Stimulated activated CD8-positive, alpha-beta memory T cell treated with anti-CD3 and anti-CD28 coated beads, Interleukin-7, amount 100 ng/mL, for 48 hours (primary cell): ENCODE data around the gene TMEM151B.

ENCODE experiments used
- DNase-seq, 2 donors: peaks; one replicate each; pipeline ENCODE4 v3.0.0-alpha.2; 2020; ENCODE audit warnings: low read depth in 1 of 2; ENCODE audit errors: extremely low read depth in 1 of 2

The TMEM151B gene

DNA sequence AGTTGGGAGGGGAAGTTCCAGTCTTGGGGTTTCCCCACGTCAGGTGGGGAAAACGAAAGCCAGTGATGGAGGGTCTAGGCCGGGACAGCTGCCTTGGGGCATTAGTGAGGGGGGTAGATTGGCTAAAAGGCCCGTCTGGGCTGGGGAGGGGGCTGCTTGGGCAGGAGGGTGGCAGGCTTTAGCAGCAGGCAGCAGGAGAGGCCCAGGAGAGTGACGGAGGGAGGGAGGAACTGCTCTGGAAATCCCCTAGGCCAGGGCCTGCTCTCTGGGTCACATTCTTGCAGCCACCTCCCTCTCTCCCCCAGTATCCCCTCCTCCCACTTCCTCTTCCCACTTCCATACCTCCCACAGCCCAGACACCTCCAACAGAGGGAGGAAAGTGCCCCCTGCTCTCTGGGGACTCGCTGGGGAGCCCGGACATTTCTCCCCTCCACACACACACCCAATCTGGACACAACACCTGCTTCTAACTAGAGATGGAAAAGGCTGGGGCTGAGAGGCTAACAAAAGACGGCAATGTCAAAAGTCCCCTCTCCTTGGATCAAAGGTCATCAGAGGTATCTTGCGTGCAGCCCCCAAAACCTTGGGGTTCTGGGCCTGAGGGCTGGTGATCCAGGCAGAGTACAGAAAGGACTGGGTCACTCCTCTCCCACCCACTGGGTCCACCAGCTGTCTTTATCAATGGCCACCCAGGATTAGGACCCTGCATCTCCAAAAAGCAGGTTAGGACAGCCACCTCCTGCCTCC lies 6.7 kb upstream of the TMEM151B start:
- no peak for DNase-seq

DNA sequence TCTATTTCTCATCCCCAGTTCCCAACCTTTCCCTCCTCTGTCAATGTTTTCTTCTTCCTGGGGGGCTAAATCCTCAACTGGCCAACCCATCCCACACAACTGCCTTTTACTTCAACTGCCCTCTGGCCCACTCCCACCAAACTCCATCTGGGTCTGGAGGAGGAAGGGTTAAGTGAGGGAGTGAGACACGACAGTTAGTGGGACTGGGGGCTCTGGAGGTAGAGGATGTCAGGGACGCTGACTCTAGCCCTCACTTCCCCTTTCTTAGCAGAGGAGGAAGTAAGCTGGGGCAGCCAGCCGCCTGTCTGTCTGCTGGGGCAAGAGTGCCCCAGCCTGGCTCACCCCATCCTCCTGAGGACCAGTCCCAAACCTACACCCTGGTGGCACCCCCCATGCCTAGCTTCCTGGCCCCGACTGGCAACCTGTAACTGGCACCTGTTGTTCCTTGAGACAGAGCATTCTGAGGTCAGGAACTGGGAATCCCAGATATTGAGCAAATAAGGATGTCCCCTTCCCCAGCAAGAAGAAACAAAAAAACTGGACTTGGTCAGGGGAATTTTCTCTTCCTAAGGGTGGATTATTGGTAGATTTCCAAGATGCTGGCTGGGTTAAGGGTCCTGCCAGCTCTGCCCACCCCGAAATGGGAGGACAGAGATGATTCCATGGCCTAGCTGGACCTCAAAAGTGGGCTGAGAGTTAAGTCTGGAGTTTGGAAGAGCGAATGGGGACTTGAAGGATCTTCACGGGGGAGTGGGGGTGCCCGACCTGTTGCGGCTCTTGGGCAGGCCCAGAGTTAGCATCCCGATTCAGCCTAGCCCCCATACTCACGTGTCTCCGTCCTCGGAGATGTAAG lies 5.9 kb upstream of the TMEM151B start:
- no peak for DNase-seq

DNA sequence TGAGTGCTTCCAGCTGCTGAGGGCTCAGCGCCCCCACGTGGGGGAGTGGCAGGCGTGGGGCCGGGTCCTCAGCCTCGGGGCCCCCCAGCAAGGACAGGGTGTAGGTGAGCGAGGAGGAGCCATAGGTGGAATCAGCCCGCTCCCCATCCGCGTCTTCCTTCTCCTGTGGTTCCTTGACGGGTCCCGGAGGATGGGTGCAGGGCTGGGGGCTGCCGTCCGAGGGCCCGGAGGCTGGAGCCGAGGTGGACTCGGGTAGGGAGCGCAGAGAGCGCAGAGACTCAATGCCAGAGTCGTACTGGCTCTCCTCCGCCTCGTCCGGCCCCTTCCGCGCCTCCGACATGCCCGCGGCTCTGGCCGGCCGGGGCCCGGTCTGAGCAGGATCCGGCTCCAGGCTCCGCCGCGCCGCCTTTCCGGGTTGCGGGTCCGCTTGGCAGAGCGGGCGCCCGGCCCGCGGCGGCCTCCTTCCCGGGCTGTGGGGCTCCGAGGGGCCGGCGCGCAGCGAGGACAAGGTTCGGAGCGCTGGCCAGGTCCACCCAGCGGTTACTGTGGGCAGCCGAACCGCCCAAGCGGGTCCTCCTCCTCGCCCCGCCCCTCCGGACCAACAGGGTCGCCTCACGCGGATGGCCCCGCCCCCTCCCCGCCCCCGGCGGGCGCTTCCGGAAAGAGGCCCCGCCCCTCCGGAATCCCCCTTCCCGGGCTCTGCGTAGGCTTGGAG lies 5.1 kb upstream of the TMEM151B start, which contains the start of gene NFKBIE:
Gene NFKBIE (minus strand): TSS at position 545 of the 715 bp plus-strand sequence. CDS start 205 bp downstream, at position 340.
- DNase-seq: peak; percentile 86 to 92

DNA sequence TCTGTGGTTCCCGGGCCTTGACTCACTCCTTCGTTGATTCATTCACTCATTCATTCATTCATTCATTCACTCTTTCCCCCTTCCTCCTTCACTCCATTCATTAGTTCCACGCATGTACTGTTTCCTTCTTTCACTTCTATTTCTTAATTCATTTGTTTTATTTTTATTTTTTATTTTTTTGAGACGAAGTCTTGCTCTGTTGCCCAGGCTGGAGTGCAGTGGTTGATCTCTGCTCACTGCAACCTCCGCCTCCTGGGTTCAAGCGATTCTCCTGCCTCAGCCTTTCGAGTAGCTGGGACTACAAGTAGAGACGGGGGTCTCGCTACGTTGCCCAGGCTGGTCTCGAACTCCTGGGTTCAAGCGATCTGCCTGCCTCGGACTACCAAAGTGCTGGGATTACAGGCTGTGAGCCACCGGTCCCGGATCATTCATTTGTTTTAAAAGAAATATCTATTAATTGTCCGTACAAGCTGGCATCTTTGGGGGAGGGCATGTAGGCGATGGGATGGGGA lies 4.5 kb upstream of the TMEM151B start:
- DNase-seq: no peak

DNA sequence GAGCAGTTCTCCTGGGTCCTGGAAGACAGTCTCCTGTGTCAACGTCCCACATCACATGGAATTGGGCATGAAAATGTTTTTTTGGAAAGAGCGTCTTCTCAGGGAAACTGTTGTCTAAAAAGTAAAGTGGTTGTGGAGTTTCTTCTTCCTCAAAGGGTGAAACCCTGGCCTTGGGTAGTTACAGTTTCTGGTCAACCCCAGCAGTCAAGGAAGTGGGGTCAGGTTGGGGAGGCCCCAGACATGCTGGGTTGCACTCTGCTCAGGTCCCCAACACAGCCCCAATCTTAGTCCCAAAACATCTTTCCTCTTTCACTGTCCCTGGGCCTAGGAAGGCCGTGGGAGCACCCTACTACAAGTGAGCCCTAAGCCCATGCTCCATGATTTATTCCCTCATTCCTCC lies 3.9 kb upstream of the TMEM151B start:
- DNase-seq: no peak

DNA sequence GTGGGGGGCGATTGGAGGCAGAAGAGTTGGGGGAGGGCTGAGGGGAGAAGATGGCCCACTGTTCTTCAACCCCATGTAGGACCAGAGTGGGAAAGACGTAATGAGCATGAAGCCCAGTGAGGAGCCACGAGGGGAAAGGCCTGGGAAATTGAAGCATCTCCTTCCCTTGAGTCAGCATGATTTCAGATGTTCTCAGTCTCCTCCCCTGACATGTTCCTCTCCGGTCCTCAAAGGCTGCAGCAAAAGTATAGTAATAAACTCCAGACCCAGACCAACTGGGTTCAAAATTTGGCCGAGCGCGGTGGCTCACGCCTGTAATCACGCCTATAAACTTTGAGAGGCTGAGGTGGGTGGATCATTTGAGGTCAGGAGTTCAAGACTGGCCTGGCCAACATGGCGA lies 3.0 kb upstream of the TMEM151B start:
- DNase-seq: no peak

DNA sequence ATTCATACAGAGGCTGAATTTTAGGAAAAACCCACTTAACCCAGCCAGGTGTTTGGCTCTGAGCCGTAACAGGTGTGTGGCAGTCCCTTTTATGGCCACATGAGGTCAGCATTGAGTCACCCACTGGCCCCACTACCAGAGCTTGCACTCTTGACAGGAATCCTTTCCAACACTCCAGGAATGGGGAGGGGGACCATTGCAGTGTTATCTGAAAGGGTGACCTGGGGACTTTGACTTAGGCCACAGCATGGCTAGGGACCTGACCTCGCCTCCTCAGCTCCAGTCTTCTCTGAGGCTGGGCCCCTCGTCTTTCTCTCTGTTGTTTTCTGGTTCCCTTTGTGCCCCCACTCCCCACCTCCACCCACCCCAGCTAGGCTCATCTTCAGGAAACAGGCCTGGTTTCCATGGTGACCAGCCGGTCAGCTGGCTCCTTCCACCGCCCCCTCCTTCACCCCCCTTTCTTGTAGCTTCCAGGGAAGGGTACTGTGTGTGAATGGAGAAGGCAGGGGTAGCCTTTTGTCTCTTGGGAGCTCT lies 2.1 kb upstream of the TMEM151B start:
- no peak for DNase-seq

DNA sequence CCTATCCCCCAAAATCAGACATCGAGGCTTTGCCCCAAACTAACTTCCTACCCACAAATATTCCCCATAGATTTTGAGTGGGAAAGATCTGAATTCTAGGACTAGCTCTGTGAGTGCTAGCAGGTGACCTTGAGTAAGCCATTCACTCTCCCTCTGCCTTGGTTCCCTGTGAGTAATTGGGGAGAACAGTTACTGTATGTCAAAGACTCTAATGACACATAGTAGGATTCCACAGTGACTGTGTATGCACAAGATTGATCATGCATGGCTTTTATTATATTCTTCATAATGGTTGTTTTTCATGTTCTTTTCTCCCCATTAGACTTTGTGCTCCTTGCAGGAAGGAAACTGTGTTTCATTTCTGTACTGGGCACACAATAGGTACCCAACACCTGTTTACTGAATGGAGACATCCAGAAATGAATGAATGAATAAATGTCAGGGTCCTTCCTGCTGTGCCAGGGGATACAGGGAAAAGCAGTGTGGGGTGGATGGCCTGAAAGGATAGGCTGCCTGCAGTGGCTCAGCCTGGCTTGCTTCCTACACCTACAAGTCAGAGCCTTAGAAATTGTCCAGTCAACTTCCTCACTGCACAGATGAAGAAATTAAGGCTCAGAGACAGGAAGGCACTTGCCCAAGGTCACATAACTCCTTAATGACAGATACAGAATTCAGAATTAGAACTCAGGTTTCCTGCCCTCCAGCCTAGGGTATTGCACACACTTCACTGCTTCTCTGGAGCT lies 901 bp upstream of the TMEM151B start:
- DNase-seq: no peak

DNA sequence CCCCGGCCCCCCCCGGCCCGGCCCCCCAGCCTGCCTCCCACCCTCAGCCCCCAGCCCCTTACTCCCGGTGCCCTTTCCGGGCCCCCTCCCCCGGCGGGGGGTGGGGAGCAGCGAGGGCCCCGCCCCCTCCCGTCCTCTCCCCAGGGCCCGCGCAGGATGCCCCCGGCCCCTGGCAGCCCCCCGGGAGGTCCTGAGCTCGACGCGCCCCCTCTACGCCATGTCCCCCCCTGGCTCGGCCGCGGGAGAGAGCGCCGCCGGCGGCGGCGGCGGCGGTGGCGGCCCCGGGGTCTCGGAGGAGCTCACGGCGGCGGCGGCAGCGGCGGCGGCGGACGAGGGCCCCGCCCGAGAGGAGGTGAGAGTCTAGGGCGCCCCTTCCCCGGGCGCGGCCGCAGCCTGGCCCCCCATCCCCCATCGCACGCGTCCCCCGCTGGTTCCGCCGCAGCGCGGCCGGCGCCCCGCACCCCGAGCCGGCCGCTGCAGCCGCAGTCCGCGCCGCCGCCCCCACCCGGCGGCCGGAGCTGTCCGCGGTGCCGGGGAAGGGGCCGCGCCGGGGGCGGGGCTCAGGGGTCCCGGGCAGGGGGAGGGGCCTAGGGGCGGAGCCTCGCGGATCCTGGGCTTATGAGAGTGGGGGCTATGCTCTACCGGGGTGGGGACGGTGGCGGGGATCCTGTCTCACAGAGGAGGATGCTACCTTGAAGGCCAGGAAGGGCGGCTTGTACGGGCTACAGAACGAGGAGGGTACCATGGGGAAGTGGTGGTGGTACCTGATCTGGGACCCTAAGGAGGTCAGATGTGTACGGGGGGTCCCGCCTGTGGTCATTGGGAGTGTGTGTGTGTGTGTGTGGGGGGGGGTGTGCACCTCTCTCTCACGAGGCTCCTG lies 516 bp downstream of the TMEM151B start:
- no peak for DNase-seq

DNA sequence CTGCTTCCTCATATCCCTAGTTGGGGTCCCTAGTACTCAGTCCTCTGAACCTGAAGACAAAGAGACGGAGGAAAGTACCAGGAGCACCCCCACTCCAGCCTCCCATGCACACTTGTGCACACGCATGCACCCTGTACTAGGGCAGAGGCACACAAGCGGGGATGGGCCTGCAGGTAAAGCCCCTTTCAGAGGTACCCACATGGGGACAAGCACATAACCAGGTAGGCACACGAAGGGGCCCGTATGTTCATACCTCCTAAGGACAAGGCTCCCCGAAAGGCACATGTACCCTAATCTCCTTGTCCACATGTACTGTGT lies 1.1 kb downstream of the TMEM151B start:
- DNase-seq: no peak

DNA sequence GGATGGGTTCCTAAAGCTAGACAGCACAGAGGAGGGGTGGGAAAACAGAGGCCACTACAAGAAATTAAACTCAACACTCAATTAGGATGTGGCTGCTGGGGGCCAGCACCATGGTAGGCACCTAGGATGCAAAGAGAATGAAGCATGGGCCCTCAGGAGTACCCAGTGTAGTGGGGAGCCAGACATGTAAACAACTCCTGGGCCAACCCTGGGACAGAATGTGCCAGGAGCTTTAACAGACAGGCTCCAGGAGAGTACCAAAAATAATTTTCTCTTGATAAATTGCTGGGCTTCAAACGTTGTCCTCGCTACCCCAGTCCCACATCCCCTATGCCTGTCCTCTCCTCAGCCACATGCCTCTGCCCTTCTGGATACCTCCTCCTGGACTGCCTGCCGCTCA lies 1.7 kb downstream of the TMEM151B start:
- DNase-seq: no peak

DNA sequence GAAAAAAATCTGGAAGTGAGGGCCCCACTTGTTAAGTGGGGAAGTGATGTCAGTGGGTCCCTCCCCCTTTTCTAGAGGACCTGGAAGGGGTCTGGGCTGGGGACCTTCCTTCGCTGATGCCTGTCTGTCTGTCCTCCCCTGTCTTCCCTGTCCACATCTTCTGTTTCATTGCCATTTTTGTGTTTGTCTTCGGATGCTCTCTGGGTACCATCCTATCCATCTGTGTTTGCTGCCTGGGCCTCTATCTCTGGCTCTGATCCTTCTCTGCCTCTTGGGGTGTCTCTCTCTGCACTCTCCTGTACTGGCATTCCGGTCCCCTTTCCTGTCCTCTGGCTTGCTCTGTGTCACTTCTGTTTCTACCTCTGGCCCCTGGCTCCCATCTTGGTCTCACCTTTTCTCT lies 2.3 kb downstream of the TMEM151B start:
- no peak for DNase-seq

DNA sequence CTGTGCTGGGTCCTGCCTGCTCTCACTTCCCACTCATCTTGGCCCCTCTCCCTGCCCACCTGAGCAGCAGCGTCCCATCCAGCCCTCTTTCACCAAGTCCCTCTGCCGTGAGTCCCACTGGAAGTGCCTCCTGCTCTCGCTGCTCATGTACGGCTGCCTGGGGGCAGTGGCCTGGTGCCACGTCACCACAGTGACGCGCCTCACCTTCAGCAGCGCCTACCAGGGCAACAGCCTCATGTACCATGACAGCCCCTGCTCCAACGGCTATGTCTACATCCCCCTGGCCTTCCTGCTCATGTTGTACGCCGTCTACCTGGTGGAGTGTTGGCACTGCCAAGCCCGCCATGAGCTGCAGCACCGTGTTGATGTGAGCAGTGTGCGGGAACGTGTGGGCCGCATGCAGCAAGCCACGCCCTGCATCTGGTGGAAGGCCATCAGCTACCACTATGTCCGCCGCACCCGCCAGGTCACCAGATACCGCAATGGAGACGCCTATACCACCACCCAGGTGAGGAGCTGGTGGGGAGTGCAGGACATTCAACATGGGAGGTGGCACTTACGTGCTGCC lies 2.8 kb downstream of the TMEM151B start:
- no peak for DNase-seq

DNA sequence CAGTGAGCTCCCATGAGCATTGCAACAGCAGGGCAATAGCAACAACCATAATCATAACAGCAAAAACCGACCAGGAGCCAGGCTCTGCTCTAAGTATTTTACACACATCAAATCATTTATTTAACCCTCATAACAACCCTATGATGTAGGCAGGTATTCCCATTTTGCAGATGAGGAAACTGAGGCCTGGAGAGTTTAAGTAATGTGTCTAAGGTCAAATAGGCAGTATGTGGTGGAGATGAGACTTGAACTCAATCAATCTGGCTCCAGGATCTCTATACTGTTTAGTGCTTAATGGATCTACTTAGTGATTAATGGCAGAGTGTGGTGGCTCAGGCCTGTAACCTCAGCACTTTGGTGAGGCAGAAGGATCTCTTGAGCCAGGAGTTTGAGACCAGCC lies 3.4 kb downstream of the TMEM151B start:
- no peak for DNase-seq

DNA sequence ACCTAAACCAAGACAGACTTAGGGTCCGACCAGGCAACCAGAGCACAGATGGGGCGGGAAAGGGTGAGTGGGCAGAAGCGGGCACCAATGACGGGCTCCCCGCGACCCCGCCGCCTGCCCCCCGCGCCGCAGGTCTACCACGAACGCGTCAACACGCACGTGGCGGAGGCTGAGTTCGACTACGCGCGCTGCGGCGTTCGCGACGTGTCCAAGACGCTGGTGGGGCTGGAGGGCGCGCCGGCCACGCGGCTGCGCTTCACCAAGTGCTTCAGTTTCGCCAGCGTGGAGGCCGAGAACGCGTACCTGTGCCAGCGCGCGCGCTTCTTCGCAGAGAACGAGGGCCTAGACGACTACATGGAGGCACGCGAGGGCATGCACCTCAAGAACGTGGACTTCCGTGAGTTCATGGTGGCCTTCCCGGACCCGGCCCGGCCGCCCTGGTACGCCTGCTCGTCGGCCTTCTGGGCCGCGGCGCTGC lies 5.1 kb downstream of the TMEM151B start:
- no peak for DNase-seq

DNA sequence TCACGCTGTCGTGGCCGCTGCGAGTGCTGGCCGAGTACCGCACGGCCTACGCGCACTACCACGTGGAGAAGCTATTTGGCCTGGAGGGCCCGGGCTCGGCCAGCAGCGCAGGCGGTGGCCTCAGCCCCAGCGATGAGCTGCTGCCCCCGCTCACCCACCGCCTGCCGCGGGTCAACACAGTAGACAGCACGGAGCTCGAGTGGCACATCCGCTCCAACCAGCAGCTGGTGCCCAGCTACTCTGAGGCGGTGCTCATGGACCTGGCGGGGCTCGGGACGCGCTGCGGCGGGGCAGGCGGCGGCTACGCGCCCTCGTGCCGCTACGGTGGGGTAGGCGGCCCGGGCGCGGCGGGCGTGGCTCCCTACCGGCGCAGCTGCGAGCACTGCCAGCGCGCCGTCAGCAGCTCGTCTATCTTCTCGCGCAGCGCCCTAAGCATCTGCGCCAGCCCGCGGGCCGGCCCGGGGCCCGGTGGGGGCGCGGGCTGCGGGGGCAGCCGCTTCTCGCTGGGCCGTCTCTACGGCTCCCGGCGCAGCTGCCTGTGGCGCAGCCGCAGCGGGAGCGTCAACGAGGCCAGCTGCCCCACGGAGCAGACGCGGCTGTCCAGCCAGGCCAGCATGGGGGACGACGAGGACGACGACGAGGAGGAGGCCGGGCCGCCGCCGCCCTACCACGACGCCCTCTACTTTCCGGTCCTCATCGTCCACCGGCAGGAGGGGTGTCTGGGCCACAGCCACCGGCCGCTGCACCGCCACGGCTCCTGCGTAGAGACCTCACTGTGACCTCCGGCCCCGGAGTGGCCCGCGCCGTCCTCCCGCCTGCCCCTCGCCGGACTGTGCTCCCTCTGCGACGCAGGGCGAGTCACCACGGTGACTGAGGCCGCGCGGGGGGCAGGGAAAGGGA lies 5.7 kb downstream of the TMEM151B start:
- no peak for DNase-seq

DNA sequence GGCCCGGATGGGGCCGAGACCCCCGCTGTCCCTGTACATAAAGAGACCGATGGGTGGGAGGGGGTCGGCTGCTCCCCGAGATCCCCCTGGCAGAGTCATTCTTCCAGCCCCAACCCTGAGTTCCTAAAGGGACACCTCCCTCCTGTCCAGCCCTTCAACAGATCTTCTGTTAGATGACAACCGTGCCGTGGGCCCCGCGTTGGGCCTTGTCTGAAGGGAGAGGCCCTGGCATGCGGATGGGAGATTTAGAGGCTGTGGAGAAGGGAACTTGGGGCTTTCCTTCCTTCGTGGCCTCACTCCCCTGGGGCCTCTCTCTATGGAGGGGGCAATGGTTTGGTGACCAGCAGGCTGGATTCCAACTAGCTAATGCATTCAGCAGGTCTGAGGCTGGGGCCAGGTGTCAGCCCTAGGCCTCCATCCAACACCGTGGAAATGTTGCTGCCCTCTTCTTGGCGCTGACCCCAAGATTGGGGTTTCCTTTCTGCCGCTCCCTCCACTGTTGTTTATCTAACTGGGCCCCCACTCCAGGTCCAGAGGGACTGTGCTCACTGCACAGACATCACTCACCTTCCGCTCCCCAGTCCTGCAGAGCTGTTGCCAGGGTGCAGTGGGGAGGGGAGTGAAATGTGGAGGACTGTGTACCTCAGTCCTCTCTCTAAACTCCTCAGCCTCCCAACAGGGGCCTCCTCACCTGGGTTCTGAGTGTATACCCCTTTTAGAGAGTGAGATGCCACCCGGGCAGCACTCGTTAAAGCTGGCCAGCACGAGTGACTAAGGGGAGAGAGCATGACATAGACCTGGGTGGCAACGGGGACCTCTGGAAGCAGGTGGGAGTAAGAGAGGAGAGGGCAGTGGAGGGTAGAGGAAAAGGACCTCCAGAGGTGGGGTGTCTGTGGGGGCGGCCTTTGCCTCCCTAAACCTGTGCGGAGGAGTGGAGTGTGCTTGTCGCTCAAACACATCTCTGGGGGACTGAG lies 6.7 kb downstream of the TMEM151B start:
- DNase-seq: no peak
